H1 (cell line): ENCODE results near the gene ADGRG1. TPM values are rescaled to one million over a fixed set of nuclear protein-coding genes. Genes with fewer than 3 reads are reported as not detected.

ENCODE experiments used
- CEBPB ChIP-seq: IDR thresholded peaks from 2 replicates; pipeline ENCODE4 v1.6.1; 2012; ENCODE audit warnings: low read depth, low read length
- CTCF ChIP-seq, 3 experiments: IDR thresholded peaks; 1 replicate in 2 of 3; 2 replicates in 1 of 3; pipeline versions ENCODE4 v1.5.1 to v1.6.1; 2011; ENCODE audit warnings: low read length in 3 of 3, mild to moderate bottlenecking in 3 of 3, inconsistent platforms in 2 of 3, low read depth in 1 of 3, moderate library complexity in 1 of 3; ENCODE audit not compliant: insufficient read depth in 1 of 3; ENCODE audit errors: control extremely low read depth in 1 of 3
- TAF1 ChIP-seq: IDR thresholded peaks from 2 replicates; pipeline ENCODE4 v1.6.1; 2011; ENCODE audit warnings: mild to moderate bottlenecking, low read depth, low read length
- polyA plus RNA-seq, 7 experiments: library from polyadenylated mRNA; depleted of rRNA in 3 of 7; stranded (reverse) in 5 of 7; unstranded in 2 of 7; fragments of >200 nt in 5 of 7; fragments of 200-250 nt in 2 of 7; gene quantifications; 1 replicate in 5 of 7; 2 replicates in 1 of 7; 4 replicates in 1 of 7; pipeline versions ENCODE4 v1.2.1 to v1.2.3, GENCODE V29; 2011 to 2013; ENCODE audit warnings: missing spikeins in 2 of 7, mixed read lengths in 2 of 7
- total RNA-seq: library from RNA; stranded (reverse); fragmentation: NEBNext Ultra II Directional; extraction: Animal tissue kit (Norgen Biotek cat#: 25700); gene quantifications from 2 replicates; pipeline ENCODE4 v1.2.1, GENCODE V29; 2021

The ADGRG1 gene
- total and polyA plus RNA-seq, 2 of the 8 experiments (the other 6 are each of a cell fraction or from before 2014, with no cell fraction given), result 1.3 to 2.6 TPM

GRCh38 chr16:57600952-57601580, 27.4 kb upstream of the ADGRG1 start (continued):
- no peak for TF ChIP-seq CTCF (IDR thresholded peaks at IDR 0.05; ENCODE audit: control extremely low read depth in 1 of 3, insufficient read depth in 1 of 3, low read depth in 1 of 3, low read length in 3 of 3)
- no peak for TF ChIP-seq CEBPB
- no peak for TF ChIP-seq TAF1
